HepG2 (cell line): ENCODE measurements around the gene PRSS33. TPM values are rescaled to one million over a fixed set of nuclear protein-coding genes. Genes with fewer than 3 reads are reported as not detected.
A peak's percentile ranks its signal among the peaks of the same experiment; 100 is the strongest.

Source experiments
- ATAC-seq: fragments of 200-7000 bp; cut with Tn5 transposase; 3 replicates; pipeline ENCODE4 v1.9.1; 2020; ENCODE audit warnings: mild to moderate bottlenecking, moderate library complexity
- BruUV-seq: library from RNA; stranded (reverse); fragments of 400-500 nt; replicated peaks from 2 replicates; lab custom pipeline; 2021; lab: Mats Ljungman, UMichigan
- CTCF ChIA-PET: fragments of 300-600 bp; formaldehyde crosslinking; extraction: SDS; loops from one replicate; lab custom pipeline; 2021; ENCODE audit warnings: low total read pairs, inconsistent platforms, low intra/inter-chr PET ratio; lab: Yijun Ruan, JAX
- POLR2A ChIA-PET: fragments of 350-600 bp; sonication (Branson Sonifier 250); formaldehyde crosslinking; loops from one replicate; lab custom pipeline; 2020; ENCODE audit warnings: antibody characterized with exemption, inconsistent platforms; lab: Yijun Ruan, JAX
- DNase-seq: peaks from one replicate; pipeline ENCODE4 v3.0.0-alpha.2; 2015; ENCODE audit warnings: low spot score
- FAIRE-seq: peaks from 3 replicates; lab custom pipeline; 2011; peaks lifted over from hg19 to GRCh38; lab: Jason Lieb, UNC
- H2AFZ ChIP-seq: one replicate; pipeline ENCODE4 v1.6.1; 2011; ENCODE audit warnings: low read length, inconsistent platforms
- H3K27ac ChIP-seq: fragments of 300-600 bp; 3 replicates; pipeline ENCODE4 v1.8.0; 2011; ENCODE audit warnings: mixed run types, mild to moderate bottlenecking, mixed read lengths, low read length, inconsistent platforms; ENCODE audit not compliant: insufficient read depth; ENCODE audit errors: extremely low read length
- H3K27me3 ChIP-seq, 2 experiments: fragments of 200-600 bp in 1 of 2; 2 replicates in 1 of 2; 3 replicates in 1 of 2; pipeline versions ENCODE4 v1.6.0 to v1.8.0; 2011; ENCODE audit warnings: low read length in 2 of 2, mild to moderate bottlenecking in 2 of 2, moderate library complexity in 2 of 2, inconsistent platforms in 1 of 2; ENCODE audit not compliant: insufficient read depth in 2 of 2, control insufficient read depth in 1 of 2
- H3K36me3 ChIP-seq, 2 experiments: fragments of 200-600 bp in 1 of 2; replicated peaks in 1 of 2; 2 replicates in 1 of 2; 3 replicates in 1 of 2; pipeline versions ENCODE4 v1.5.1 to v1.8.0; 2011; ENCODE audit warnings: low read length in 2 of 2, inconsistent platforms in 1 of 2; ENCODE audit not compliant: insufficient read depth in 2 of 2, control insufficient read depth in 1 of 2
- H3K4me1 ChIP-seq: 2 replicates; pipeline ENCODE4 v1.5.1; 2012; ENCODE audit warnings: low read length, inconsistent platforms; ENCODE audit not compliant: insufficient read depth
- H3K4me2 ChIP-seq: 2 replicates; pipeline ENCODE4 v1.6.0; 2011; ENCODE audit warnings: low read depth, low read length, inconsistent platforms
- H3K4me3 ChIP-seq, 3 experiments: fragments of 200-600 bp in 1 of 3; sonication (generic), shearing (Covaris generic) in 1 of 3; replicated peaks in 1 of 3; 2 replicates each; pipeline ENCODE4 v1.5.1; 2011 to 2016; ENCODE audit warnings: low read length in 3 of 3, inconsistent platforms in 2 of 3, low read depth in 2 of 3, mild to moderate bottlenecking in 2 of 3, control low read depth in 1 of 3, mixed read lengths in 1 of 3; ENCODE audit not compliant: insufficient read depth in 1 of 3
- H3K79me2 ChIP-seq: one replicate; pipeline ENCODE4 v1.6.1; 2011; ENCODE audit warnings: low read length, inconsistent platforms; ENCODE audit not compliant: insufficient read depth
- H3K9ac ChIP-seq: 2 replicates; pipeline ENCODE4 v1.6.0; 2011; ENCODE audit warnings: mild to moderate bottlenecking, low read depth, low read length, inconsistent platforms; ENCODE audit not compliant: insufficient read depth
- H3K9me3 ChIP-seq: 2 replicates; pipeline ENCODE4 v1.5.1; 2012; ENCODE audit warnings: mild to moderate bottlenecking, low read length
- H4K20me1 ChIP-seq: 2 replicates; pipeline ENCODE4 v1.6.0; 2011; ENCODE audit warnings: inconsistent platforms, mild to moderate bottlenecking, low read length, moderate library complexity; ENCODE audit not compliant: insufficient read depth
- AGO2 ChIP-seq: fragments of 200-400 bp; formaldehyde crosslinking; optimal IDR thresholded peaks from 2 replicates; pipeline ENCODE3; 2017; ENCODE audit warnings: mild to moderate bottlenecking, low read depth, low read length, moderate library complexity
- DNMT1 ChIP-seq: sonication (generic); formaldehyde crosslinking; IDR thresholded peaks from 2 replicates; pipeline ENCODE4 v1.5.1; 2020; ENCODE audit warnings: mild to moderate bottlenecking, missing genetic modification reagents
- POLR2AphosphoS2 ChIP-seq: IDR thresholded peaks from 2 replicates; pipeline ENCODE4 v1.6.1; 2011; ENCODE audit warnings: low read depth, low read length, improper control_type of control experiment
- RBFOX2 ChIP-seq: fragments of 200-400 bp; formaldehyde crosslinking; IDR thresholded peaks from 2 replicates; pipeline ENCODE4 v1.6.1; 2017; ENCODE audit warnings: low read depth, mild to moderate bottlenecking, low read length
- SRSF9 ChIP-seq: fragments of 200-400 bp; formaldehyde crosslinking; IDR thresholded peaks from 2 replicates; pipeline ENCODE4 v1.6.1; 2018; ENCODE audit warnings: borderline replicate concordance, mild to moderate bottlenecking, low read depth, low read length; ENCODE audit not compliant: insufficient read depth, poor library complexity, severe bottlenecking
- TBX2 ChIP-seq: sonication (generic); formaldehyde crosslinking; IDR thresholded peaks from 2 replicates; pipeline ENCODE4 v1.5.0; 2020; ENCODE audit warnings: missing genetic modification reagents, mild to moderate bottlenecking, borderline replicate concordance
- ZNF180 ChIP-seq: sonication (generic); formaldehyde crosslinking; IDR thresholded peaks from 2 replicates; pipeline ENCODE4 v1.4.0; 2020; ENCODE audit warnings: low read depth, missing genetic modification reagents, borderline replicate concordance
- WGBS: methylation state at CpG from one replicate; pipeline ENCODE4 v1.1.6; 2017; ENCODE audit warnings: low lambda C conversion rate; 5-methylcytosine and 5-hydroxymethylcytosine counted together
- in situ Hi-C: cut with HindIII; loops from 2 replicates; pipeline ENCODE4 v1.10.0; 2017; ENCODE audit warnings: low pct_unique_long_range_greater_than_20kb; ENCODE audit not compliant: extremely low pct_ligation_motif_present
- intact Hi-C: fragments of 100-400 bp; cut with micrococcal nuclease; formaldehyde crosslinking; loops from one replicate; pipeline ENCODE4 v1.10.0; 2022; ENCODE audit not compliant: unreplicated experiment
- polyA plus RNA-seq, 8 experiments: library from polyadenylated mRNA; depleted of rRNA in 3 of 8; stranded (reverse) in 7 of 8; unstranded in 1 of 8; fragments of >200 nt; fragmentation: Illumina TruSeq in 4 of 8; extraction: Trizol in 4 of 8; gene quantifications; 2 replicates each; pipeline versions ENCODE4 v1.2.1 to v1.2.3, GENCODE V29; 2011 to 2016; ENCODE audit warnings: low read depth in 4 of 8, missing spikeins in 1 of 8, mixed read lengths in 1 of 8; ENCODE audit not compliant: insufficient read depth in 1 of 8
- total RNA-seq, 5 experiments: library from RNA; depleted of rRNA; stranded (reverse); fragments of >200 nt; fragmentation: Illumina TruSeq; extraction: Trizol; gene quantifications; 2 replicates each; pipeline ENCODE4 v1.2.3, GENCODE V29; 2016; ENCODE audit warnings: low read depth in 1 of 5

PRSS33 gene
- total and polyA plus RNA-seq, 2 of the 13 experiments (the other 11 are each of a cell fraction or from before 2014, with no cell fraction given) = not detected

- WGBS = 100% methylated on average over 3 of the region's 19 CpGs
- no peaks in the 10 kb centered on the region for H3K9me3 ChIP-seq
- peaks cover 22% of the 10 kb centered on the region for H3K79me2 ChIP-seq
- no peak overlapping the region for H3K4me2 ChIP-seq
- H3K27ac ChIP-seq = no peak overlapping the region
- ChIA-PET CTCF (no interaction called here), POLR2A (interaction anchor here (1.2 to 3.5 kb wide), 2 partner anchors 9 to 14 kb away, joined by 4 to 15 read pairs; partner anchors contain the start of gene SRRM2)
- intact Hi-C loops (no loop called here), in situ Hi-C loops (no loop called here)
- peaks cover 47 to 98% of the 10 kb centered on the region in 2 experiments for H3K36me3 ChIP-seq
- H4K20me1 ChIP-seq = peaks cover 12% of the 10 kb centered on the region
- no peak for DNase-seq
- H3K4me3 ChIP-seq = no peak overlapping the region
- no peak overlapping the region for H3K9ac ChIP-seq
- no TSS peak for BruUV-seq
- H2AFZ ChIP-seq = no peak overlapping the region
- ATAC-seq = no peak
- no peaks in the 10 kb centered on the region for H3K4me1 ChIP-seq
- TF ChIP-seq TBX2 (CRISPR knock-in tag) (peak; percentile 28; the same call in 1 of the 2 replicates), POLR2AphosphoS2 (peak; percentile 5; the same call in 1 of the 2 replicates), SRSF9 (no peak), DNMT1 (CRISPR knock-in tag) (no peak), ZNF180 (CRISPR knock-in tag) (no peak), AGO2 (peak; percentile 95), RBFOX2 (peak; percentile 61)
- TF ChIP-seq, all 625 proteins: peak for 4
- H3K27me3 ChIP-seq = no peaks in the 10 kb centered on the region
- no peak for FAIRE-seq
These were observed 20.1 kb downstream of the PRSS33 start for GRCh38 chr16:2767140-2767731.
